HCT116 (cell line): ENCODE measurements around the gene BTG3. TPM values are rescaled to one million over a fixed set of nuclear protein-coding genes. Genes with fewer than 3 reads are reported as not detected.

Experiments
- ATAC-seq: fragments of 200-7000 bp; cut with Tn5 transposase; 2 replicates; pipeline ENCODE4 v1.9.1; 2020; ENCODE audit warnings: mild to moderate bottlenecking, moderate library complexity
- BruUV-seq: library from RNA; stranded (reverse); fragments of 400-500 nt; replicated peaks from 2 replicates; lab custom pipeline; 2021; lab: Mats Ljungman, UMichigan
- CTCF ChIA-PET: fragments of 300-600 bp; sonication (Branson Sonifier 250); formaldehyde crosslinking; loops from one replicate; lab custom pipeline; 2021; ENCODE audit warnings: antibody characterized with exemption; lab: Charles Lee
- POLR2A ChIA-PET: fragments of 300-600, 350-600 bp; sonication (Branson Sonifier 250); formaldehyde crosslinking; loops from one replicate; lab custom pipeline; 2021; ENCODE audit warnings: antibody characterized with exemption; lab: Charles Lee
- RAD21 ChIA-PET, 2 experiments: fragments of 300-600 bp; sonication (Branson Sonifier 250); formaldehyde crosslinking; loops; one replicate each; lab custom pipeline; 2023; ENCODE audit warnings: low total read pairs in 2 of 2; ENCODE audit not compliant: uncharacterized antibody in 2 of 2, unreplicated experiment in 2 of 2, low non-redundant PET in 1 of 2; lab: Charles Lee
- DNase-seq: peaks from one replicate; pipeline ENCODE4 v3.0.0-alpha.2; 2010; ENCODE audit warnings: low read depth, low spot score
- H2AFZ ChIP-seq: fragments of 200-600 bp; shearing (Covaris generic), sonication (generic); 2 replicates; pipeline ENCODE4 v1.6.1; 2017; ENCODE audit warnings: low read depth, mixed run types, mixed read lengths, antibody characterized with exemption, low read length; ENCODE audit not compliant: poor library complexity, severe bottlenecking
- H3K27ac ChIP-seq: 2 replicates; pipeline ENCODE4 v1.5.1; 2012; ENCODE audit warnings: low read depth, low read length
- H3K27me3 ChIP-seq: fragments of 200-600 bp; sonication (generic); 2 replicates; pipeline ENCODE4 v1.6.1; 2016; ENCODE audit warnings: mixed run types, low read length, mixed read lengths; ENCODE audit not compliant: insufficient read depth
- H3K36me3 ChIP-seq, 2 experiments: fragments of 200-500 bp in 1 of 2; fragments of 200-600 bp in 1 of 2; sonication (Bioruptor generic) in 1 of 2; sonication (generic) in 1 of 2; 2 replicates each; pipeline versions ENCODE4 v1.5.1 to v1.6.1; 2014 to 2016; ENCODE audit warnings: low read length in 2 of 2, inconsistent platforms in 1 of 2, mixed read lengths in 1 of 2, mixed run types in 1 of 2; ENCODE audit not compliant: insufficient read depth in 2 of 2, control insufficient read depth in 1 of 2
- H3K4me1 ChIP-seq, 2 experiments: fragments of 200-600 bp in 1 of 2; sonication (generic) in 1 of 2; 2 replicates each; pipeline versions ENCODE4 v1.5.1 to v1.6.1; 2012 to 2017; ENCODE audit warnings: low read length in 2 of 2, inconsistent platforms in 1 of 2, mild to moderate bottlenecking in 1 of 2, mixed read lengths in 1 of 2, mixed run types in 1 of 2, moderate library complexity in 1 of 2; ENCODE audit not compliant: insufficient read depth in 2 of 2, control insufficient read depth in 1 of 2
- H3K4me2 ChIP-seq: fragments of 200-600 bp; sonication (generic); 2 replicates; pipeline ENCODE4 v1.6.1; 2017; ENCODE audit warnings: mixed run types, low read length, mixed read lengths
- H3K4me3 ChIP-seq, 2 experiments: fragments of 200-600 bp in 1 of 2; sonication (generic) in 1 of 2; replicated peaks in 1 of 2; 2 replicates each; pipeline ENCODE4 v1.5.1; 2011 to 2016; ENCODE audit warnings: low read length in 2 of 2, control low read depth in 1 of 2, low read depth in 1 of 2, mild to moderate bottlenecking in 1 of 2, mixed read lengths in 1 of 2, mixed run types in 1 of 2
- H3K79me2 ChIP-seq: fragments of 200-600 bp; sonication (generic); 2 replicates; pipeline ENCODE4 v1.6.1; 2017; ENCODE audit warnings: mild to moderate bottlenecking, mixed run types, low read length, moderate library complexity, mixed read lengths; ENCODE audit not compliant: insufficient read depth
- H3K9ac ChIP-seq: fragments of 200-600 bp; sonication (generic); 2 replicates; pipeline ENCODE4 v1.6.1; 2016; ENCODE audit warnings: low read length, mixed read lengths
- H3K9me2 ChIP-seq: fragments of 200-600 bp; sonication (generic), shearing (Covaris generic); 2 replicates; pipeline ENCODE4 v1.6.1; 2017; ENCODE audit warnings: mixed run types, mild to moderate bottlenecking, moderate library complexity; ENCODE audit not compliant: insufficient read depth
- H3K9me3 ChIP-seq, 2 experiments: fragments of 200-500 bp in 1 of 2; fragments of 200-600 bp in 1 of 2; sonication (Bioruptor generic) in 1 of 2; sonication (generic) in 1 of 2; 2 replicates each; pipeline ENCODE4 v1.6.1; 2014 to 2017; ENCODE audit warnings: low read length in 2 of 2, mixed read lengths in 2 of 2, inconsistent platforms in 1 of 2, low read depth in 1 of 2, mild to moderate bottlenecking in 1 of 2, mixed run types in 1 of 2, moderate library complexity in 1 of 2; ENCODE audit not compliant: control insufficient read depth in 1 of 2, insufficient read depth in 1 of 2
- H4K20me1 ChIP-seq: fragments of 200-600 bp; sonication (generic), shearing (Covaris generic); 2 replicates; pipeline ENCODE4 v1.6.1; 2017; ENCODE audit warnings: mixed run types, mild to moderate bottlenecking, moderate library complexity; ENCODE audit not compliant: insufficient read depth
- CBX3 ChIP-seq: IDR thresholded peaks from 2 replicates; pipeline ENCODE4 v1.6.1; 2012; ENCODE audit warnings: low read depth
- EGR1 ChIP-seq: IDR thresholded peaks from 2 replicates; pipeline ENCODE4 v1.6.1; 2012; ENCODE audit warnings: low read depth
- FOSL1 ChIP-seq: IDR thresholded peaks from 2 replicates; pipeline ENCODE4 v1.6.1; 2012; ENCODE audit warnings: low read depth
- JUND ChIP-seq: IDR thresholded peaks from 2 replicates; pipeline ENCODE4 v1.6.1; 2012
- MAX ChIP-seq: IDR thresholded peaks from 2 replicates; pipeline ENCODE4 v1.6.1; 2012
- POLR2A ChIP-seq: IDR thresholded peaks from 2 replicates; pipeline ENCODE4 v1.7.0; 2011; ENCODE audit warnings: borderline replicate concordance; ENCODE audit not compliant: insufficient read depth, insufficient read length; ENCODE audit errors: extremely low read depth
- RAD21 ChIP-seq: IDR thresholded peaks from 2 replicates; pipeline ENCODE4 v1.6.1; 2012; ENCODE audit warnings: low read depth, mild to moderate bottlenecking
- REST ChIP-seq: IDR thresholded peaks from 2 replicates; pipeline ENCODE4 v1.6.1; 2012; ENCODE audit warnings: low read depth
- ZBTB33 ChIP-seq: IDR thresholded peaks from 2 replicates; pipeline ENCODE4 v1.6.1; 2011; ENCODE audit warnings: mild to moderate bottlenecking, low read length, moderate library complexity; ENCODE audit not compliant: insufficient replicate concordance; ENCODE audit errors: extremely low read depth
- intact Hi-C: fragments of 100-400 bp; cut with micrococcal nuclease; formaldehyde crosslinking; loops from 2 replicates; pipeline ENCODE4 v1.10.0; 2022
- total RNA-seq: library from RNA; stranded (reverse); gene quantifications from one replicate; pipeline ENCODE4 v1.2.1, GENCODE V29; 2021; ENCODE audit not compliant: unreplicated experiment

Gene BTG3
- total RNA-seq, 1 experiment from 2014 or later: 67.1 TPM

GRCh38 chr21:17580319-17580718, 32.4 kb downstream of the BTG3 start:
- intact Hi-C loops: no loop called here
- no peaks in the 10 kb centered on the region for H3K4me1 ChIP-seq
- no peak for TF ChIP-seq ZBTB33
- no peak for TF ChIP-seq RAD21
- TF ChIP-seq EGR1: no peak
- TF ChIP-seq POLR2A: no peak
- no peak for TF ChIP-seq JUND
- no peaks in the 10 kb centered on the region for H3K9me3 ChIP-seq
- H2AFZ ChIP-seq: no peak overlapping the region
- RAD21 ChIA-PET: no interaction called here
- H3K4me3 ChIP-seq: no peak overlapping the region
- H3K9me2 ChIP-seq: no peaks in the 10 kb centered on the region
- H3K27me3 ChIP-seq: no peaks in the 10 kb centered on the region
- no peak overlapping the region for H3K9ac ChIP-seq
- no peaks in the 10 kb centered on the region for H3K36me3 ChIP-seq
- H3K4me2 ChIP-seq: no peak overlapping the region
- DNase-seq: no peak
- BruUV-seq: no TSS peak
- H3K79me2 ChIP-seq: no peaks in the 10 kb centered on the region
- no peak overlapping the region for H3K27ac ChIP-seq
- no peaks in the 10 kb centered on the region for H4K20me1 ChIP-seq
- CTCF ChIA-PET: no interaction called here
- POLR2A ChIA-PET: no interaction called here
- no peak for ATAC-seq

- Histone ChIP-seq H3K4me2 (no peak overlapping the region), H2AFZ (no peak overlapping the region), H3K9ac (no peak overlapping the region), H3K4me3 (no peak overlapping the region), H3K27ac (no peak overlapping the region), H3K36me3 (no peaks in the 10 kb centered on the region), H4K20me1 (no peaks in the 10 kb centered on the region), H3K9me3 (no peaks in the 10 kb centered on the region)
- DNase-seq (no peak), ATAC-seq (no peak)
- POLR2A ChIA-PET: no interaction called here
- no peak for TF ChIP-seq MAX
- no peak for TF ChIP-seq CBX3
- TF ChIP-seq FOSL1: no peak
- no peak for TF ChIP-seq REST
- TF ChIP-seq, all 23 proteins: peak for 0
- CTCF ChIA-PET: no interaction called here
- no peaks in the 10 kb centered on the region for H3K9me2 ChIP-seq
- RAD21 ChIA-PET: no interaction called here
- BruUV-seq: no TSS peak
- intact Hi-C loops: no loop called here
- H3K4me1 ChIP-seq: no peaks in the 10 kb centered on the region
- no peaks in the 10 kb centered on the region for H3K27me3 ChIP-seq
- H3K79me2 ChIP-seq: no peaks in the 10 kb centered on the region
These were observed 33.8 kb downstream of the BTG3 start for GRCh38 chr21:17578876-17579275.
